Gastrocnemius medialis (tissue), 4 donors: ENCODE measurements around the gene MACROD2.

Experiments used
- CTCF ChIP-seq, 5 experiments: fragments of 450-650 bp in 3 of 5; fragments of 200-600 bp in 2 of 5; sonication (generic) in 2 of 5; IDR thresholded peaks in 4 of 5; conservative IDR thresholded peaks in 1 of 5; 1 replicate in 4 of 5; 2 replicates in 1 of 5; pipeline ENCODE4 v1.5.1; 2016 to 2019; ENCODE audit warnings: antibody characterized with exemption in 5 of 5, mild to moderate bottlenecking in 3 of 5, moderate library complexity in 3 of 5
- POLR2A ChIP-seq, 2 donors: fragments of 450-650 bp; IDR thresholded peaks; one replicate each; pipeline ENCODE4 v1.6.1; 2017; ENCODE audit warnings: antibody characterized with exemption in 2 of 2, mild to moderate bottlenecking in 2 of 2, moderate library complexity in 2 of 2

GRCh38 chr20:14193443-14193842 lies 198.1 kb downstream of the MACROD2 start:
- no peak for TF ChIP-seq POLR2A (IDR thresholded peaks at IDR 0.05)
- TF ChIP-seq CTCF (IDR thresholded peaks at IDR 0.05 in 4 of 5, conservative IDR thresholded peaks at IDR 0.05 in 1 of 5): no peak
